ENCODE results near the gene LSM14A.
"Not testable (repeated sequence)": the region's sequence is repeated elsewhere in the genome, so short reads cannot be mapped to it uniquely, and the experiment has no call there.

Gene LSM14A

DNA sequence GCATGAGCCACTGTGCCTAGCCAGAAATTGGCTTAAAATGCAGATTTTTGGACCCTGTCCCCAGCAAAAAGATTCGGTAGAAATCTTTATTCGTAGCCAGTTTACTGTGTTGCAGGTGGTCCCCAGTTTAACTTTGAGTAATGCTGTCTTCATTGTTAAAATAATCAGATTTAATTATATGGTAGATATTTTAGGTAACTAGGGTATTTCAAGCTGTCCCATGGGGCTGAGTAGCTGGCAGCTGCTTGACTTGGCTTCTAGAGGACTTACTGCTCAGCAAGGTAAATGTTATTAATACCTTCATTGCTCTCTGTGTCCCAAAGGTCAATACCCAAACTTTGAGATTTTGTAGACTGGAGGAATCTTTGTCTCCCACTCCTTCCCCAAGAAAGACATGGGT lies 21.1 kb downstream of the LSM14A start:
- no peak for DNase-seq

DNA sequence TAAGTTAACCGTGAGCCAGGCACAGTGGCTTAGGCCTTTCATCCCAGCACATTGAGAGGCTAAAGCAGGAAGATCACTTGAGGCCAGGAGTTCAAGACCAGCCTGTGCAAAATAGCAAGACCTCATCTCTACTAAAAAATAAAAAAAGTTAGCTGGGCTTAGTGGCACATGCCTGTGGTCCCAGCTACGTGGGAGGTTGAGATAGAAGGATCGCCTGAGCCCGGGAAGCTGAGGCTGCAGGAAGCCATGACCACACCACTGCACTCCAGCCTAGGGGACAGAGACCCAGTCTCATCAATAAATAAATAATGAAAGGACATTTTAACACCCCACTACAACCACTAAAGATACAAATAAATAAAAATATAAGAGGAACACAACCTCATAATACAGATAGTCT lies 21.6 kb downstream of the LSM14A start:
- no peak for DNase-seq

DNA sequence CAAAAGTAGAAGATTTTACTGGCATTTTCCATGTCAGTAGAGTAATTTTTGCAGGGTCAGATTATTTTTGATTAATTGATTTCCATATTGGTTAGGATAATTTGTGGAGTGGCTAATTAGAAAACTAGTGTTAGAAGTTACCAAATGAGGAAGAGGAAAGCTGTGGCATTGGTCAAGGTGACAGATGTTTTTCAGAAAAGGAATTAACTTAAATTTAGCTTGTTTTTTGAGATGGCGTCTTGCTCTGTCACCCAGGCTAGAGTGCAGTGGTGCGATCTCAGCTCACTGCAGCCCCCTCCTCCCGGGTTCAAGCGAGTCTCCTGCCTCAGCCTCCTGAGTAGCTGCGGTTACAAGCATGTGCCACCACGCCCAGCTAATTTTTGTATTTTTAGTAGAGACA lies 28.8 kb downstream of the LSM14A start:
- no peak for DNase-seq

DNA sequence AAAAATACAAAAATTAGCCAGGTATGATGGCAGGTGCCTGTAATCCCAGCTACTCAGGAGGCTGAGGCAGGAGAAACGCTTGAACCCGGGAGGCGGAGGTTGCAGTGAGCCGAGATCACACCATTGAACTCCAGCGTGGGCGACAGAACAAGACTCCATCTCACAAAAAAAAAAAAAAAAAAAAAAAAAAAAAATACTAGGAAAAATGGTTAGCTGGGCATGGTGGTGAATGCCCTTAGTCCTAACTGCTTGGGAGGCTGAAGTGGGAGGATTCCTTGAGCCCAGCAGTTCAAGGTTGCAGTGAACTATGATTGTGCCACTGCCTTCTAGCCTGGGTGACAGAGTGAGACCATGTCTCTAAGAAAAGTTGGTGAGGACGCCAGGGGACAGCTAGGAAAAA lies 33.0 kb downstream of the LSM14A start:
- DNase-seq, result not testable (repeated sequence)

DNA sequence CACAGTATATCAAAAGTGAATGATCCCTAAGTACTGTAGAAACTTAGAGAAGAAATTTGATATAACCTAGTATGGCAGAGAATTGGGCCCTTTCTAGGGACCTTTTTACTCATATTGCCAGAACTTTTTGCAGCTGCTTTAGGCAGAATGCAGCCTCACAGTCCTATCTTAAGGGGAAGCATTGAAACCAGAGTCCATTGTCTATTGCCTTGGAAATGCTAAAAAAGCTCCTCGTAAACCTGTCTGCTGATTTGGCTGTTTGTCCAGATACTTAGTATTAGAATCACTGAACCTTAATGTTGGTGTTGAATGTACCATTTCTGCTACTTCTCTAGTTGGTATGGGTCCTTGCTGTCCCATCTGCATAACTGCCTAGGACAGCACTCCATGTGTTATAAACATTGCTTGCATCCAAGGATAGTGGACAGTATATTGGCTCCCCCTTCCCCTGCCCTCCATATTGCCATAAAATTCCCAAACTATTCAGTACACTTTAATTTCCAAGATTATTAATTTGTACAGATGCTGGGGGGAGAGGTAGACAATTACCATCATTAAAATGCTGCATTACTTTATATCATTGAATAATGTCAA lies 36.1 kb downstream of the LSM14A start:
- no peak for DNase-seq

DNA sequence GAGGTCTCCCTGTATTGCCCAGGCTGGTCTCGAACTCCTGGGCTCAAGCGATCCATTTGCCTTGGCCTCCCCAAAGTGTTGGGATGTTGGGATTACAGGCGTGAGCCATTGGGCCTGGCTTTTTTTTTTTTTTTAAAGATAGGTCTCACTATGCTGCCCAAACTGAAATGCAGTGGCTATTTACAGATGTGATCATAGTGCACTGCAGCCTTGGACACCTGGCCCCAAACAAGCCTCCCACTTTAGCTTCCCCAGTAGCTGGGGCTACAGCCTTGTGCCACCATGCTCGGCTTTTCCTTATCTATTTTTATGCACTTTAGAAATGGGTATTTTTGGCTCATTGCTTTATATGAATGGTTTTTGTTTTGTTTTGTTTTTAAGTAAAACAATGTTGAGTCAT lies 37.4 kb downstream of the LSM14A start:
- DNase-seq, result no peak

DNA sequence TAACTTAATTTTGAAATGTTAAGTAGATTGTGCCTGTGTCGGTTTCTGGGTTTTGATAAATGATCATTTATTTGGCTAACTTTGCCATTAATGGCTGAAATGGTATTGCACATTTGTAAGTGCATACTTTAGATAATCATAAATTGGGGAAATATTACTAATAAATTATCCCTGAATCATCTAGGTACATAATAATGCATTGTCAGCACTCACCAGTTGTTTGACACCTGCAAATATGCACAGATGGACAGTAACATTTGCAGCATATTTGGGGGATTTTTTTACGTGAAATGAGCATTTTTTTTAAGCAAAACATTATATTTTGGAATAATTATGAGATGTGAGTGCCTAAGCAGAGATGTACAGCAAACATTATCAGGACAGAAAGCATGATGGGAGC lies 41.0 kb downstream of the LSM14A start:
- DNase-seq, result no peak

DNA sequence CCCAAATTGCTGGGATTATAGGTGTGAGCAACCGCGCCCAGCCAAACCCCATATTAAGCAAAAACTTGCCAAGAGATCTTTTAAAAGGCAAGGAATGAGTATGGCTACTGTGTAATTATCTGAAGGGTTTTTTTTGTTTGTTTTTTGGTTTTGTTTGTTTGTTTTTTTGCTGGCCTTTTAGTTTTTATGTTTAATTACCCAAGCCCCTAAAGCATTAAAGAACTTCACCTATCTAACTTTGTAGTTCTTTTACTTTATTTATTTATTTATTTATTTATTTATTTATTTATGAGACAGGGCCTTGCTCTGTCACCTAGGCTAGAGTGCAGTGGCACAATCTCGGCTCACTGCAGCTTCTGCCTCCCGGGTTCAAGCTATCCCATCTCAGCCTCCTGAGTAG lies 41.7 kb downstream of the LSM14A start:
- DNase-seq, result no peak

DNA sequence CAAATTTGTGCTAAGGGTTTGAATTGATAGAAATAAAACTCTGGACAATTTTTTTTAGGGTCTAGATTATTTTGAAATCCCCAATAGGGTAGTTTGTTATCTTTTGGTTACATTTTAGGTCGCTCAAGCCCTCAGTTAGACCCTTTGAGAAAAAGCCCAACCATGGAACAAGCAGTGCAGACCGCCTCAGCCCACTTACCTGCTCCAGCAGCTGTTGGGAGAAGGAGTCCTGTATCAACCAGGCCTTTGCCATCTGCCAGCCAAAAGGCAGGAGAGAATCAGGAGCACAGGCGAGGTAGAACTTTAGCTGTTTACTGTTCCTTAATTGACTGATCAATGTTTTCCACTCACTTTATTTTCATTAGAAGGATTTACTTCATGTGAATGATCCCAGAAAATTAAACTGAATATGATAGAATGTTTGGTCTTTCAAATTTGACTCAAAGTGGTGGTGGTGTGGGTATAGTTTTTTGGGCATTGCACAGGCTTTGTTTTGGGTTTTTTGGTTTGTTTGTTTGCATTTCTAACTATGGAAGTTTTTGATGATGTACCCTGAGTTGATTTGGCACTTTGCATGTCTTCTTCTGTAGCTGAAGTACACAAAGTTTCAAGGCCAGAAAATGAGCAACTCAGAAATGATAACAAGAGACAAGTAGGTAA lies 42.8 kb downstream of the LSM14A start:
- DNase-seq, result no peak

DNA sequence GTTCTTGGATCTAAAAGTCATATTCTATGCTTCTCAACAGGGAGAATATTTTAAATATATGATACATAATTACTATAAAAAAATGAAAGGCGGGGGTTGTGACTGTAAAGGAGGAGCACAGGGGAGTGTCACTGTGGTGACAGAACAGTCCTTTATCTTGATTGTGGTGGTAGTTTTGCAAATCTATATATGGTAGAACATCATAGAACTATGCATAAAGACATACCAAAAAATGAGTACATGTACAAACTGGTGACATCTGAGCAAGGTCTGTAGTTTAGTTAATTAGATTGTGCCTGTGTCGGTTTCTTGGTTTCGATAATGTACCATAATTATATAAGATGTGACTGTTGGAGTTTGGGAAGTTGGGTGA lies 43.3 kb downstream of the LSM14A start:
- no peak for DNase-seq

DNA sequence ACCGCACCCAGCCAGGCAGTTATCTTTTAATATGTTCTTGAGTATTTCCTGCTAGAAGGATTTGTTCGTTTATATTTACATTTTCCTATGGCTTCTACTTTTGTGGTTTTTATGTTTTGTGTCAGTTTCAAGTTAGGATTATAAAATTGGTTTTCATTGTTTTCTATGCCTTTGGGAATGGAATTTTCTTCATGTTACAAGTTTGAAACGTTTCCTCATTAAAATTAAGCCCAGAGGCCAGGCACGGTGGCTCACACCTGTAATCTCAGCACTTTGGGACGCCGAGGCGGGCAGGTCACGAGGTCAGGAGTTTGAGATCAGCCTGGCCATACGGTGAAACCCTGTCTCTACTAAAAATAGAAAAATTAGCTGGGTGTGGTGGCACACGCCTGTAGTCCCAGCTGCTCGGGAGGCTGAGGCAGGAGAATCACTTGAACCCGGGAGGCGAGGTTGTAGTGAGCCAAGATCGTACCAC lies 44.5 kb downstream of the LSM14A start:
- DNase-seq, result not testable (repeated sequence)

DNA sequence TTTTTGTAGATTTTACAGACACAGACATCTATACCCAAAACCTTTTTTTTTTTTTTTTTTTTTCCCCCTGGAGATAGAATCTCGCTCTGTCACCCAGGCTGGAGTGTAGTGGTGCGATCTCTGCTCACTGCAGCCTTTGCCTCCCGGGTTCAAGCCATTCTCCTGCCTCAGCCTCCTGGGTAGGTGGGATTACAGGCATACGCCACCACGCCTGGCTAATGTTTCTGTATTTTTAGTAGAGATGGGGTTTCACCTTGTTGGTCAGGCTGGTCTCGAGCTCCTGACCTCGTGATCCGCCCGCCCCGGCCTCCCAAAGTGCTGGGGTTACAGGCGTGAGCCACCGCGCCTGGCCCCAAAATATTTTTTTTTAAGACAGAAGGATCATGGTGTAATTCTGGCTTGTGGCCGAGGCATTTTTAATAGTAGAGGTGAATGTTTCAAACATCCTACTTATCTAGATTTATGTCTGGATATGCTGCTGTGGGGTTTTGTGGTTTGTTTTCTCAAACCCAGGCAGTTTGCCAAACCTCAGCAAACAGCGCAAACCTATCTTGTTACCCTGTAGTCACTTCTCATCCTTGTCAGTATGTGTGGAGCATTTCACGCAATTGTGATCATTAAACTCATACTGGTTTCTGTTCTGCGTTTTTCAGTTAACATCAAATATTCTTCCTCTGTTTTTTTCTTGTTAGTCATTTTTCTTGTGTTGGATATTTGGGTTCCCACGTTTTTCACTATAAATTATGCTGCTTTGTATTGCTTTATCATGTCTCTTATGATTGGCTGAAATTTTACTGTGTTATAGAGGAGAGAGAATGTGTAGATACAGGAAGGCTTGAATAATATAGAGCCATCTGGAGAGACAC lies 45.9 kb downstream of the LSM14A start:
- DNase-seq, result peak; percentile 90

DNA sequence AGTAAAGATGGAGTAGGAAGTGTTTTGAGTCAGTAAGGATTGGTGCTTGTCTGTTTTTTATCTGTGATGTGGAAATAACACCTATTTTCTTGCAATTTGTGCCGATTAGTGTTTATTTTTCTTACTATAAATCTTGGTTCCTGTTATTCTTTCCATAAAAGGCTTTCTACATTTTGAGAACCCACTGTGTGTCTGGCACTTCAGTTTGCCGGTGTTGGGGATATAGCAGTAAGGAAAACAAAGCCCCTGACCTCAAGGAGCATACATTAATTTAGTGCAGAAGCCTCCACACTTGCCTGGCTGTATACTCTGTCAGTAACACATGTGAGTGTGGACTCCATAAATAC lies 46.5 kb downstream of the LSM14A start:
- peak; percentile 50 for DNase-seq

DNA sequence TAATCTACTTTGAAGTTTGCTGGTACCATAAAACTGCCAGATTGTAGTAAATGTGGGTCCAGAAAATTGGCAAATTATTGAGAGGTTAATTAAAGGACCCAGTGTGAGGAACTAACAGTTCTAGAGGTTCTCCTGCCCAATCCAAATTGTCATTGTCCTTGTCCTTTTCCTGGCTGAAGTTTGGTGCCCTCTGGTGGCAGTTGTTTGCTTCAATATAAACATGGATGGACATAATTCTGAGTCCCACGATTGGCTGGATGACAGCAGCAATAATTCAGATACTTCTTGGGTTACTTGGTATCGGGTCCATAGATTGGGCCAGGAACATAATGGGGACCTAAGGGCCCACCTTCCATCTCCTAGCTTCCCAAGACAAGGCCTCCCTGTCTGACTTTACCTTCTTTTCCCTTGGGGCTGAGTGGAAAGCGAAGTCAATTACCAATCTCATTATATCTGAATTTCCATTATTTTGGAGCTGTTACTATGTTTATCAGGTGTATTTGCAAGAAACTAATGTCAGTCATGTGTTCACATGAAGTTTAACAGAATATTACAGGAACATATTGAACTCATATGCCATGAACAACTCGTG lies 48.3 kb downstream of the LSM14A start:
- DNase-seq, result peak; percentile 32

DNA sequence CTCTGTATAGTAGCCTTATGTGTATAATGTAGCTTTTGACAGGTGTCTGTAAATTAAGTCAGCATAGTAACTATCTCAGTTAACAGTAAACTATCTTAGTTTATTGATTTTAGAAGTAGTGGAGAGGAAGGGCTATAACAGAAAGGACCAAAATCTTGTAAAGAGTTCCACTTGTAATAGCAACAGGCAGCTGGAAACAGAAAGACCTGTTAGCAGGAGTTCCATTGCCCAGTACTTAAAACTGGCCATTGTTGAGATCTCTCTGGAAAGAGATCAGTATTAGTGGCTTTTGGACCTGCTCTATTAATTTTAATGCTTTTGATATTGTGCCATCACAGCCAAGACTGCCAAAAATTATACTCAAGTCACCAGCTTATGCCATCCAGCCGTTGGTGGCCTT lies 50.1 kb downstream of the LSM14A start:
- DNase-seq, result no peak

DNA sequence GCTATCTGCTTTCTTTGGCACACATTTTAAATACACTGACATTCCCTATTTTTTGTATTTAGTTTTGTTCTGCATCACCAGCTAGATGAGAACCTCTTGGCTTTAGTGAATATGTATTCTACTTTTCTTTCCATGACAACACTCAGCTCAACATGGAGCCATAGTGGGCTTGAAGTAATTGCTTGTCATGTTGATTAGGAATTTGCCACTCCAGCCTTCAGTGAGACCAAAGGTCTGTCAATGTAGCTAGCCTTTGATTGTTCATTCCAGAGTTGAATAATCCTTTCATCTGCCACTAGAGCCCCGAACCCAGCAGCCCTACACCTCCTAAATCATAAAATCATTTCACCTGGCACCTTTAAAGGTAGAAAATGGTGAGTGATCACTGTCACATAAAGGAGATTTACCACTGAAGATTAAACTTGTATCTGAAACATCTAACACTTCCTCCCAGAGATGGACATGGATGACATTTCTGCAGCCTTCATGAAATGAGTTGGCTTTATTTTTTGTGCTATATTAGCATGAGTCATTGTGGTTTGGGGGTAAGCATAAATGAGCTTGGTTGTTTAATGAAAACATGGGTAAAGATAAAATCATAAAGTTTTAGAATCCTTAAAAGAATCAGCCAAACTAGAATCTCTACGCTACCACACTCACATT lies 52.8 kb downstream of the LSM14A start:
- no peak for DNase-seq

DNA sequence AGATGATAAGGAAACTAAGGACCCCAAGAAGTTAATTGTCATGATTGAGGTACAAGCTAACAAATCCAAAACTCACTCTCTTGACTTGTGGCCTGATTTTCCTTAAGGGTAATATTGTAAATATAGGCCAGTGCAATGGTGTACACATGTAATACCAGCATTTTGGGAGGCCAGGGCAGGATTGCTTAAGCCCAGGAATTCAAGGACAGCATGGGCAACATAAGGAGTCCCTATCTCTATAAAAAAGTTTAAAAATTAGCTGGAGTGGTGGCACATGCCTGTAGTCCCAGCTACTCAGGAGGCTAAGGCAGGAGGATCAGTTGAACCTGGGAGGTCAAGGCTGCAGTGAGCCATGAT lies 53.3 kb downstream of the LSM14A start:
- DNase-seq, result no peak

DNA sequence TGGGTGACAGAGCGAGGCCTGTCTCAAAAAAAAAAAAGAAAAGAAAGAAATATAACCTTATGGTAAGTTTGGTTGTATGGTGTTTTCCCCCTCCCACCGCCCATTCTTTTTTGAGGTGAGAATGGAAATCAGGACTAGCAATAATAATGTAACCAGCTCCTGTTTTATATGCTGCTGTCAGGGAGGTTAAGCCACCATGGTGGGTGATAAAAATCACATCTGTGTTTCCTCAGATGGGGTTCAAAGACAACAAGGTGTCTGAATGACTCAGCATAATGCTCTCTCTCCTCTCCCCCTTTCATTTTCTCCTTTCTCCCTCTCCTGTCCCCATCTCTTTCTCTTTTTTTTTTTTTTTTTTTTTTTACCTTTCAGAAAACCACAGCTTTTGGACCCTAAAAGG lies 53.7 kb downstream of the LSM14A start:
- no peak for DNase-seq

DNA sequence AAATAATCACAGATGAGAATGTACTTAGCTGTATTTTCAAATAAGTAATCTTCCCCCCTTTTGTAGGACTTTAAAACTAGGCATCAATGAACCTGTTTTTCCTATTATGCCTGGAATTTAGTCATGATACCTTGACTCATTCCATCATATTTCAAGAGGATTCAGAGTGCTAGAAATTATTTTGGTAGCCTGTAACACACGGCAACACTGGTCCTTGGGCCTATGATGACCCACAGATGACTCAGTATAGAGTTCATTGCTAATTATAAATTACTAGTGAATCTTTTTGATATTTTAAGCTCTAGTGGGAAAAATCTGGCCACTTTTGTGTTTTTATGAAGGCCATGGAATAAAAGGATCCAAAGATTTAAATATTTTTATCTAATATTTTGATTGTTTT lies 56.0 kb downstream of the LSM14A start:
- DNase-seq, result no peak

DNA sequence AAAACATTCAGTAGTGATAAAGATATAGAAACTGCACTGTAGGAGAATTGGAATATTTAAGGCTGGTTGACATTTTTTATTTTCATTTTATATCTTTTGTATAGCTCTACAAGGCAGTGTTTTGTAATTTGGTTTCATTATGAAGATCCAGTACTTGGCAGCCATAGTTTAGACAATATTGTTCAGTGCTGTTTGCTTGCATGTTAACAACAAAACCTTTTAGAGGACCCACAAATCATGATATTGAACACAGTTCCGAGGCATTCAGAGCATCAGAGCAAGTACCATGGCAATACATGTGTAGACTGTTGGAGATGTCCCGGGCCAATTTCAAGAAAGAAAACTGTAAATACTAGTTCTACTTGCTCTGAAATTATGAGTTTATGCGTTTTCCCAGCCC lies 56.5 kb downstream of the LSM14A start:
- DNase-seq, result no peak

DNA sequence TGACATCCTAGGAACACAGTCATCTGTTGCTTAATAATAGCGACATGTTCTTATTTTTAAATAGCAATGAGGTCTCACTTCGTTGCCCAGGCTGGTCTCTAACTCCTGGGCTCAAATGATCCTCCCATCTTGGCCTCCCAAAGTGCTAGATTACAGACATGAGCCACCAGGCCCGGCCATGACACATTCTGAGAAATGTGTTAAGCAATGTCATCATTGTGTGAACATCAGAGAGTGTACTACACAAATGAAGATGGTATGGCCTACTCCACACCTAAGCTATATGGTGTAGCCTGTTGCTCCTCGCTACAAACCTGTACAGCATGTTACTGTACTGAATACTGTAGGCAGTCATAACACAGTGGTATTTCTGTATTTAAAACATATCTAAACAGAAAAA lies 57.4 kb downstream of the LSM14A start:
- no peak for DNase-seq

DNA sequence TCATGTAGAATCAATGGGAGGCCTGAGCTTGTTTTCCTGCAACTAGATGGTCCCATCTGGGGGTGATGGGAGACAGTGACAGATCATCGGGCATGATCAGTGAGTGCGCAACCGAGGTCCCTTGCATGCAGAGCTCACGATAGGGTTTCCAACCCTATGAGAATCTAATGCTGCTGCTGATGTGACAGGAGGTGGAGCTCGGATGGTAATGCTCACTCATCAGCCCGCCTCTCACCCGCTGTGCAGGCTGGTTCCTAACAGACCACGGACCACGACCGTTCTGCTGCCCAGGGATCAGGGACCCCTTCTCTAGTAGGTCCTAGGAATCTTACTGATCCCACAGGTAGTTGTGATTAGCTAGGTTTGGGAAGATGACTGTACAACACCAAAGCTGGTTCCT lies 58.5 kb downstream of the LSM14A start:
- DNase-seq, result no peak

DNA sequence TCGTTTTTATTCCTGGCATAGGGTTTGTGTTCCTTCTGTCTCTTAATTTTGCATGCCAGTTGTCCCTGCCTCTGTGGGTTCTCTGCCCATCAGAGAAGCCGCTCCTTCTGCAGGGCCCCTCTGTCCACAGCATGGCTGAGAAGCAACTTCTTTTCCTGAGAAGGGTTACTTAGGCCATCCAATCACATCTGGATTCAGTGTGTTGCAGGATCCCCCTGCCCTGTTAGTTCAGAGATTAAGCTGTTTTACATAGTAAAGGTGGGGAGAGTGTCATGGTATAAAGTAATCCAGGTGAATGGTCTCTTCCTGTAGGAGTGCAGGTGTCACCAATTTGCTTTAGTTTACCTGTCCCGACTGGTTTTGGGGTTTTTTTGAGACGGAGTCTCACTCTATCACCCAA lies 59.1 kb downstream of the LSM14A start:
- DNase-seq, result no peak
